Femur (tissue), 1 donor: ENCODE data around the gene DDX6.
"Not testable (repeated sequence)": the region's sequence is repeated elsewhere in the genome, so short reads cannot be mapped to it uniquely, and the experiment has no call there.

ENCODE experiments used
- DNase-seq: peaks from one replicate; pipeline ENCODE4 v3.0.0-alpha.2; 2017

DDX6 gene

GRCh38 chr11:118740892-118741291 is 50.1 kb downstream of the DDX6 start:
- no peak for DNase-seq

- no peak for DNase-seq
Observed at GRCh38 chr11:118735203-118735602, 55.8 kb downstream of the DDX6 start.

- DNase-seq, result no peak
Observed at GRCh38 chr11:118734031-118734430, 56.9 kb downstream of the DDX6 start.

- not testable (repeated sequence) for DNase-seq
Observed at GRCh38 chr11:118729753-118730152, 61.2 kb downstream of the DDX6 start.

- not testable (repeated sequence) for DNase-seq
Observed at GRCh38 chr11:118728112-118728511, 62.9 kb downstream of the DDX6 start.

- not testable (repeated sequence) for DNase-seq
Observed at GRCh38 chr11:118727721-118728066, 63.3 kb downstream of the DDX6 start.

GRCh38 chr11:118727001-118727720 is 63.8 kb downstream of the DDX6 start:
- DNase-seq, result not testable (repeated sequence)

- not testable (repeated sequence) for DNase-seq
Observed at GRCh38 chr11:118721478-118722015, 69.4 kb downstream of the DDX6 start.

GRCh38 chr11:118720740-118721139 is 70.2 kb downstream of the DDX6 start:
- DNase-seq, result not testable (repeated sequence)

GRCh38 chr11:118720078-118720477 is 70.9 kb downstream of the DDX6 start:
- not testable (repeated sequence) for DNase-seq

- not testable (repeated sequence) for DNase-seq
Observed at GRCh38 chr11:118718562-118718961, 72.4 kb downstream of the DDX6 start.

- not testable (repeated sequence) for DNase-seq
Observed at GRCh38 chr11:118717733-118718132, 73.2 kb downstream of the DDX6 start.

- DNase-seq, result not testable (repeated sequence)
Observed at GRCh38 chr11:118717221-118717620, 73.7 kb downstream of the DDX6 start.

GRCh38 chr11:118715837-118716260 is 75.1 kb downstream of the DDX6 start:
- DNase-seq, result no peak

- peak; percentile 35 for DNase-seq
Observed at GRCh38 chr11:118715245-118715831, 75.6 kb downstream of the DDX6 start.

- DNase-seq, result no peak
Observed at GRCh38 chr11:118714816-118715215, 76.1 kb downstream of the DDX6 start.

- DNase-seq, result not testable (repeated sequence)
Observed at GRCh38 chr11:118714416-118714815, 76.5 kb downstream of the DDX6 start.

GRCh38 chr11:118708296-118708695 is 82.7 kb downstream of the DDX6 start:
- DNase-seq, result no peak

GRCh38 chr11:118706546-118706825 is 84.5 kb downstream of the DDX6 start:
- peak; percentile 19 for DNase-seq

GRCh38 chr11:118705791-118706545 is 85.0 kb downstream of the DDX6 start:
- peak; percentile 29 for DNase-seq

GRCh38 chr11:118705111-118705741 is 85.7 kb downstream of the DDX6 start:
- peak; percentile 56 for DNase-seq

GRCh38 chr11:118703563-118704106 is 87.3 kb downstream of the DDX6 start:
- peak; percentile 29 for DNase-seq
